Measurements from ENCODE around the gene TSTD2.

Gene TSTD2

GRCh38 chr9:97632985-97633858 lies at the start of gene TSTD2, which contains the start of gene NCBP1:
TSTD2 (minus strand) TSS chr9:97633368; CDS start chr9:97627562, 5,806 bp downstream.
NCBP1 (plus strand) TSS chr9:97633821; CDS start chr9:97633882, 61 bp downstream.
- no peaks in the 10 kb centered on the region for H3K9me3 Mint-ChIP-seq
- DNase-seq = peak; percentile 93
- H3K4me3 Mint-ChIP-seq = peak within 1 kb of the TSS; percentile 92
- no peaks in the 10 kb centered on the region for H3K36me3 Mint-ChIP-seq (ENCODE audit: low read depth)
- no peak for TF ChIP-seq CTCF (IDR thresholded peaks at IDR 0.05)
- H3K27ac Mint-ChIP-seq = peak within 1 kb of the TSS; percentile 100
- H3K4me1 Mint-ChIP-seq = peaks cover 61% of the 10 kb centered on the region
- H3K27me3 Mint-ChIP-seq (ENCODE audit: low read depth, poor library complexity) = no peaks in the 10 kb centered on the region

- no peaks in the 10 kb centered on the region for H3K27me3 Mint-ChIP-seq (ENCODE audit: low read depth, poor library complexity)
- no peak for TF ChIP-seq CTCF (IDR thresholded peaks at IDR 0.05)
- no peaks in the 10 kb centered on the region for H3K4me1 Mint-ChIP-seq
- H3K4me3 Mint-ChIP-seq = no peak overlapping the region
- no peak for DNase-seq
- peaks cover 21% of the 10 kb centered on the region for H3K36me3 Mint-ChIP-seq (ENCODE audit: low read depth)
- peak overlapping the region; percentile 41 for H3K27ac Mint-ChIP-seq
- no peaks in the 10 kb centered on the region for H3K9me3 Mint-ChIP-seq
Measured at GRCh38 chr9:97682242-97682641, 49.1 kb upstream of the TSTD2 start.

GRCh38 chr9:97675655-97676054 lies 42.5 kb upstream of the TSTD2 start:
- peaks cover 41% of the 10 kb centered on the region for H3K36me3 Mint-ChIP-seq (ENCODE audit: low read depth)
- no peak overlapping the region for H3K27ac Mint-ChIP-seq
- no peaks in the 10 kb centered on the region for H3K4me1 Mint-ChIP-seq
- no peak for DNase-seq
- no peaks in the 10 kb centered on the region for H3K9me3 Mint-ChIP-seq
- H3K27me3 Mint-ChIP-seq (ENCODE audit: low read depth, poor library complexity) = no peaks in the 10 kb centered on the region
- H3K4me3 Mint-ChIP-seq = no peak overlapping the region
- no peak for TF ChIP-seq CTCF (IDR thresholded peaks at IDR 0.05)

- TF ChIP-seq CTCF (IDR thresholded peaks at IDR 0.05) = no peak
- no peak overlapping the region for H3K27ac Mint-ChIP-seq
- no peaks in the 10 kb centered on the region for H3K27me3 Mint-ChIP-seq (ENCODE audit: low read depth, poor library complexity)
- DNase-seq = no peak
- H3K4me1 Mint-ChIP-seq = no peaks in the 10 kb centered on the region
- peaks cover 52% of the 10 kb centered on the region for H3K36me3 Mint-ChIP-seq (ENCODE audit: low read depth)
- H3K4me3 Mint-ChIP-seq = no peak overlapping the region
- no peaks in the 10 kb centered on the region for H3K9me3 Mint-ChIP-seq
Measured at GRCh38 chr9:97673922-97674321, 40.8 kb upstream of the TSTD2 start.

- Mint-ChIP-seq H3K4me1 (no peaks in the 10 kb centered on the region), H3K9me3 (no peaks in the 10 kb centered on the region), H3K36me3 (ENCODE audit: low read depth) (peaks cover 53% of the 10 kb centered on the region), H3K27me3 (ENCODE audit: low read depth, poor library complexity) (no peaks in the 10 kb centered on the region), H3K4me3 (no peak overlapping the region), H3K27ac (no peak overlapping the region)
- DNase-seq = no peak
- TF ChIP-seq CTCF (IDR thresholded peaks at IDR 0.05) = no peak
Measured at GRCh38 chr9:97672403-97672802, 39.2 kb upstream of the TSTD2 start.

GRCh38 chr9:97670586-97670985 lies 37.4 kb upstream of the TSTD2 start:
- H3K9me3 Mint-ChIP-seq = no peaks in the 10 kb centered on the region
- no peak for DNase-seq
- no peaks in the 10 kb centered on the region for H3K27me3 Mint-ChIP-seq (ENCODE audit: low read depth, poor library complexity)
- no peak for TF ChIP-seq CTCF (IDR thresholded peaks at IDR 0.05)
- H3K4me3 Mint-ChIP-seq = no peak overlapping the region
- H3K27ac Mint-ChIP-seq = peak overlapping the region; percentile 9
- peaks cover 60% of the 10 kb centered on the region for H3K36me3 Mint-ChIP-seq (ENCODE audit: low read depth)
- no peaks in the 10 kb centered on the region for H3K4me1 Mint-ChIP-seq
